ENCODE results near the gene DIAPH2.

DIAPH2 gene

GRCh38 chrX:97158269-97158668 is 473.6 kb downstream of the DIAPH2 start:
- no peaks in the 10 kb centered on the region for H3K27me3 ChIP-seq (ENCODE audit: control insufficient read depth in 5 of 5, insufficient read depth in 4 of 5, low read length in 5 of 5)
- H3K9me3 ChIP-seq (ENCODE audit: control insufficient read depth in 5 of 5, low read length in 5 of 5), result no peaks in the 10 kb centered on the region
- H3K36me3 ChIP-seq (ENCODE audit: control insufficient read depth in 5 of 5, insufficient read depth in 5 of 5, low read length in 5 of 5), result no peaks in the 10 kb centered on the region
- H3K4me1 ChIP-seq (ENCODE audit: control insufficient read depth in 5 of 5, insufficient read depth in 5 of 5, low read length in 5 of 5), result no peaks in the 10 kb centered on the region
- no peak overlapping the region for H3K27ac ChIP-seq (ENCODE audit: low read depth, low read length)
- H3K4me3 ChIP-seq (ENCODE audit: low read depth in 1 of 5, low read length in 5 of 5), result no peak overlapping the region
- no peak overlapping the region for H3K9ac ChIP-seq (ENCODE audit: low read length in 5 of 5)

- Histone ChIP-seq H3K9ac (ENCODE audit: low read length in 5 of 5) (no peak overlapping the region), H3K36me3 (ENCODE audit: control insufficient read depth in 5 of 5, insufficient read depth in 5 of 5, low read length in 5 of 5) (no peaks in the 10 kb centered on the region), H3K9me3 (ENCODE audit: control insufficient read depth in 5 of 5, low read length in 5 of 5) (no peaks in the 10 kb centered on the region), H3K4me3 (ENCODE audit: low read depth in 1 of 5, low read length in 5 of 5) (no peak overlapping the region), H3K4me1 (ENCODE audit: control insufficient read depth in 5 of 5, insufficient read depth in 5 of 5, low read length in 5 of 5) (no peaks in the 10 kb centered on the region), H3K27ac (ENCODE audit: low read depth, low read length) (no peak overlapping the region), H3K27me3 (ENCODE audit: control insufficient read depth in 5 of 5, insufficient read depth in 4 of 5, low read length in 5 of 5) (no peaks in the 10 kb centered on the region)
Measured at GRCh38 chrX:97159916-97160800, 475.5 kb downstream of the DIAPH2 start.

- Histone ChIP-seq H3K9ac (ENCODE audit: low read length in 5 of 5) (no peak overlapping the region), H3K27me3 (ENCODE audit: control insufficient read depth in 5 of 5, insufficient read depth in 4 of 5, low read length in 5 of 5) (peaks cover 0 to 2% (median 0%) of the 10 kb centered on the region in 5 donors), H3K27ac (ENCODE audit: low read depth, low read length) (no peak overlapping the region), H3K4me1 (ENCODE audit: control insufficient read depth in 5 of 5, insufficient read depth in 5 of 5, low read length in 5 of 5) (no peaks in the 10 kb centered on the region), H3K9me3 (ENCODE audit: control insufficient read depth in 5 of 5, low read length in 5 of 5) (no peaks in the 10 kb centered on the region), H3K36me3 (ENCODE audit: control insufficient read depth in 5 of 5, insufficient read depth in 5 of 5, low read length in 5 of 5) (peaks cover 0 to 2% (median 0%) of the 10 kb centered on the region in 5 donors), H3K4me3 (ENCODE audit: low read depth in 1 of 5, low read length in 5 of 5) (no peak overlapping the region)
Measured at GRCh38 chrX:97167333-97167732, 482.7 kb downstream of the DIAPH2 start.

GRCh38 chrX:97168646-97169045 is 484.0 kb downstream of the DIAPH2 start:
- Histone ChIP-seq H3K4me3 (ENCODE audit: low read depth in 1 of 5, low read length in 5 of 5) (no peak overlapping the region), H3K36me3 (ENCODE audit: control insufficient read depth in 5 of 5, insufficient read depth in 5 of 5, low read length in 5 of 5) (peaks cover 0 to 2% (median 0%) of the 10 kb centered on the region in 5 donors), H3K4me1 (ENCODE audit: control insufficient read depth in 5 of 5, insufficient read depth in 5 of 5, low read length in 5 of 5) (no peaks in the 10 kb centered on the region), H3K9ac (ENCODE audit: low read length in 5 of 5) (no peak overlapping the region), H3K27ac (ENCODE audit: low read depth, low read length) (no peak overlapping the region), H3K9me3 (ENCODE audit: control insufficient read depth in 5 of 5, low read length in 5 of 5) (no peaks in the 10 kb centered on the region), H3K27me3 (ENCODE audit: control insufficient read depth in 5 of 5, insufficient read depth in 4 of 5, low read length in 5 of 5) (peaks cover 0 to 2% (median 0%) of the 10 kb centered on the region in 5 donors)

GRCh38 chrX:97175147-97175546 is 490.5 kb downstream of the DIAPH2 start:
- H3K27ac ChIP-seq (ENCODE audit: low read depth, low read length), result no peak overlapping the region
- no peaks in the 10 kb centered on the region for H3K36me3 ChIP-seq (ENCODE audit: control insufficient read depth in 5 of 5, insufficient read depth in 5 of 5, low read length in 5 of 5)
- H3K4me1 ChIP-seq (ENCODE audit: control insufficient read depth in 5 of 5, insufficient read depth in 5 of 5, low read length in 5 of 5), result no peaks in the 10 kb centered on the region
- H3K27me3 ChIP-seq (ENCODE audit: control insufficient read depth in 5 of 5, insufficient read depth in 4 of 5, low read length in 5 of 5), result no peaks in the 10 kb centered on the region
- no peak overlapping the region for H3K4me3 ChIP-seq (ENCODE audit: low read depth in 1 of 5, low read length in 5 of 5)
- no peak overlapping the region for H3K9ac ChIP-seq (ENCODE audit: low read length in 5 of 5)
- H3K9me3 ChIP-seq (ENCODE audit: control insufficient read depth in 5 of 5, low read length in 5 of 5), result peaks cover 0 to 4% (median 0%) of the 10 kb centered on the region in 5 donors

- H3K9me3 ChIP-seq (ENCODE audit: control insufficient read depth in 5 of 5, low read length in 5 of 5), result no peaks in the 10 kb centered on the region
- H3K4me3 ChIP-seq (ENCODE audit: low read depth in 1 of 5, low read length in 5 of 5), result no peak overlapping the region
- H3K36me3 ChIP-seq (ENCODE audit: control insufficient read depth in 5 of 5, insufficient read depth in 5 of 5, low read length in 5 of 5), result no peaks in the 10 kb centered on the region
- no peak overlapping the region for H3K9ac ChIP-seq (ENCODE audit: low read length in 5 of 5)
- H3K27ac ChIP-seq (ENCODE audit: low read depth, low read length), result no peak overlapping the region
- H3K4me1 ChIP-seq (ENCODE audit: control insufficient read depth in 5 of 5, insufficient read depth in 5 of 5, low read length in 5 of 5), result no peaks in the 10 kb centered on the region
- H3K27me3 ChIP-seq (ENCODE audit: control insufficient read depth in 5 of 5, insufficient read depth in 4 of 5, low read length in 5 of 5), result no peaks in the 10 kb centered on the region
Measured at GRCh38 chrX:97189668-97190067, 505.0 kb downstream of the DIAPH2 start.

- peaks cover 0 to 4% (median 0%) of the 10 kb centered on the region in 5 donors for H3K27me3 ChIP-seq (ENCODE audit: control insufficient read depth in 5 of 5, insufficient read depth in 4 of 5, low read length in 5 of 5)
- H3K36me3 ChIP-seq (ENCODE audit: control insufficient read depth in 5 of 5, insufficient read depth in 5 of 5, low read length in 5 of 5), result no peaks in the 10 kb centered on the region
- peaks cover 0 to 1% (median 0%) of the 10 kb centered on the region in 5 donors for H3K9me3 ChIP-seq (ENCODE audit: control insufficient read depth in 5 of 5, low read length in 5 of 5)
- H3K9ac ChIP-seq (ENCODE audit: low read length in 5 of 5), result no peak overlapping the region
- H3K4me3 ChIP-seq (ENCODE audit: low read depth in 1 of 5, low read length in 5 of 5), result no peak overlapping the region
- no peaks in the 10 kb centered on the region for H3K4me1 ChIP-seq (ENCODE audit: control insufficient read depth in 5 of 5, insufficient read depth in 5 of 5, low read length in 5 of 5)
- H3K27ac ChIP-seq (ENCODE audit: low read depth, low read length), result no peak overlapping the region
Measured at GRCh38 chrX:97199501-97199900, 514.9 kb downstream of the DIAPH2 start.

GRCh38 chrX:97200454-97200853 is 515.8 kb downstream of the DIAPH2 start:
- H3K27me3 ChIP-seq (ENCODE audit: control insufficient read depth in 5 of 5, insufficient read depth in 4 of 5, low read length in 5 of 5), result peaks cover 0 to 4% (median 0%) of the 10 kb centered on the region in 5 donors
- H3K4me3 ChIP-seq (ENCODE audit: low read depth in 1 of 5, low read length in 5 of 5), result no peak overlapping the region
- peaks cover 0 to 4% (median 0%) of the 10 kb centered on the region in 5 donors for H3K9me3 ChIP-seq (ENCODE audit: control insufficient read depth in 5 of 5, low read length in 5 of 5)
- no peaks in the 10 kb centered on the region for H3K4me1 ChIP-seq (ENCODE audit: control insufficient read depth in 5 of 5, insufficient read depth in 5 of 5, low read length in 5 of 5)
- no peak overlapping the region for H3K27ac ChIP-seq (ENCODE audit: low read depth, low read length)
- H3K9ac ChIP-seq (ENCODE audit: low read length in 5 of 5), result no peak overlapping the region
- no peaks in the 10 kb centered on the region for H3K36me3 ChIP-seq (ENCODE audit: control insufficient read depth in 5 of 5, insufficient read depth in 5 of 5, low read length in 5 of 5)

- Histone ChIP-seq H3K4me1 (ENCODE audit: control insufficient read depth in 5 of 5, insufficient read depth in 5 of 5, low read length in 5 of 5) (no peaks in the 10 kb centered on the region), H3K27me3 (ENCODE audit: control insufficient read depth in 5 of 5, insufficient read depth in 4 of 5, low read length in 5 of 5) (no peaks in the 10 kb centered on the region), H3K36me3 (ENCODE audit: control insufficient read depth in 5 of 5, insufficient read depth in 5 of 5, low read length in 5 of 5) (no peaks in the 10 kb centered on the region), H3K9ac (ENCODE audit: low read length in 5 of 5) (no peak overlapping the region), H3K4me3 (ENCODE audit: low read depth in 1 of 5, low read length in 5 of 5) (no peak overlapping the region), H3K9me3 (ENCODE audit: control insufficient read depth in 5 of 5, low read length in 5 of 5) (no peaks in the 10 kb centered on the region), H3K27ac (ENCODE audit: low read depth, low read length) (no peak overlapping the region)
Measured at GRCh38 chrX:97210501-97210900, 525.9 kb downstream of the DIAPH2 start.

- Histone ChIP-seq H3K27me3 (ENCODE audit: control insufficient read depth in 5 of 5, insufficient read depth in 4 of 5, low read length in 5 of 5) (no peaks in the 10 kb centered on the region), H3K9ac (ENCODE audit: low read length in 5 of 5) (no peak overlapping the region), H3K9me3 (ENCODE audit: control insufficient read depth in 5 of 5, low read length in 5 of 5) (no peaks in the 10 kb centered on the region), H3K27ac (ENCODE audit: low read depth, low read length) (no peak overlapping the region), H3K4me3 (ENCODE audit: low read depth in 1 of 5, low read length in 5 of 5) (no peak overlapping the region), H3K4me1 (ENCODE audit: control insufficient read depth in 5 of 5, insufficient read depth in 5 of 5, low read length in 5 of 5) (no peaks in the 10 kb centered on the region), H3K36me3 (ENCODE audit: control insufficient read depth in 5 of 5, insufficient read depth in 5 of 5, low read length in 5 of 5) (no peaks in the 10 kb centered on the region)
Measured at GRCh38 chrX:97211070-97211469, 526.4 kb downstream of the DIAPH2 start.

All from subcutaneous abdominal adipose tissue (tissue), 5 donors.